Spleen (tissue), 11 donors: ENCODE data around the gene KCNAB2. TPM values are rescaled to one million over a fixed set of nuclear protein-coding genes. Genes with fewer than 3 reads are reported as not detected.

Experiments
- DNase-seq: peaks from one replicate; pipeline ENCODE4 v3.0.0-alpha.2; 2020
- H3K27ac ChIP-seq, 8 donors: fragments of 200-600 bp; sonication (generic) in 7 of 8; 1 replicate in 4 of 8; 2 replicates in 4 of 8; pipeline versions ENCODE4 v1.5.0 to v1.8.0; 2016 to 2021; ENCODE audit warnings: inconsistent platforms in 4 of 8, mild to moderate bottlenecking in 4 of 8, moderate library complexity in 1 of 8
- H3K27me3 ChIP-seq, 7 donors: fragments of 200-600 bp; sonication (generic) in 6 of 7; replicated peaks in 1 of 7; 1 replicate in 4 of 7; 2 replicates in 3 of 7; pipeline versions ENCODE4 v1.5.0 to v1.8.0; 2016 to 2021; ENCODE audit warnings: inconsistent platforms in 3 of 7, mild to moderate bottlenecking in 1 of 7
- H3K36me3 ChIP-seq, 6 donors: fragments of 200-600 bp; sonication (generic) in 5 of 6; 1 replicate in 4 of 6; 2 replicates in 2 of 6; pipeline versions ENCODE4 v1.5.0 to v1.8.0; 2016 to 2021; ENCODE audit warnings: inconsistent platforms in 2 of 6
- H3K4me1 ChIP-seq, 6 donors: fragments of 200-600 bp; sonication (generic) in 5 of 6; 1 replicate in 3 of 6; 2 replicates in 3 of 6; pipeline versions ENCODE4 v1.5.0 to v1.8.0; 2016 to 2021; ENCODE audit warnings: inconsistent platforms in 3 of 6
- H3K4me3 ChIP-seq, 8 donors: fragments of 200-600 bp; sonication (generic) in 7 of 8; 1 replicate in 4 of 8; 2 replicates in 4 of 8; pipeline versions ENCODE4 v1.5.0 to v1.8.0; 2016 to 2021; ENCODE audit warnings: inconsistent platforms in 4 of 8, mild to moderate bottlenecking in 4 of 8, moderate library complexity in 2 of 8
- H3K9me3 ChIP-seq, 8 donors: fragments of 200-600 bp; sonication (generic) in 7 of 8; 1 replicate in 4 of 8; 2 replicates in 4 of 8; pipeline versions ENCODE4 v1.5.0 to v1.8.0; 2016 to 2021; ENCODE audit warnings: inconsistent platforms in 4 of 8
- POLR2A ChIP-seq, 3 donors: fragments of 450-650 bp; IDR thresholded peaks; one replicate each; pipeline ENCODE4 v1.5.1; 2017; ENCODE audit warnings: antibody characterized with exemption in 3 of 3, mild to moderate bottlenecking in 1 of 3
- POLR2AphosphoS5 ChIP-seq, 3 donors: sonication (generic); formaldehyde crosslinking; IDR thresholded peaks; one replicate each; pipeline ENCODE4 v1.5.1; 2017; ENCODE audit warnings: antibody characterized with exemption in 3 of 3
- WGBS, 5 donors: extraction: QIAGEN DNeasy Blood & Tissue Kit in 3 of 5; methylation state at CpG; one replicate each; pipeline versions ENCODE4 v1.1.5 to v1.1.7; 2013 to 2018; 5-methylcytosine and 5-hydroxymethylcytosine counted together
- intact Hi-C: fragments of 100-400 bp; cut with DNase I; formaldehyde crosslinking; loops from one replicate; pipeline ENCODE4 v1.15.0; 2023; ENCODE audit warnings: low total_unique reads
- polyA plus RNA-seq, 3 donors: library from polyadenylated mRNA; stranded (reverse); fragments of 200-250 nt; gene quantifications; one replicate each; pipeline ENCODE4 v1.2.1, GENCODE V29; 2013
- total RNA-seq, 7 donors: library from RNA; depleted of rRNA in 3 of 7; stranded (reverse); fragments of >200 nt in 3 of 7; fragmentation: NEBNext Ultra II Directional in 4 of 7; extraction: Animal tissue kit (Norgen Biotek cat#: 25700) in 4 of 7; gene quantifications; one replicate each; pipeline versions ENCODE4 v1.1.0 to v1.2.1, GENCODE V29; 2016 to 2021
- TF ChIP-seq, protein P1 (sequence below), 11 experiments: fragments of 200-600 bp in 7 of 11; fragments of 450-650 bp in 4 of 11; sonication (generic) in 4 of 11; IDR thresholded peaks in 8 of 11; conservative IDR thresholded peaks in 3 of 11; 1 replicate in 7 of 11; 2 replicates in 4 of 11; pipeline versions ENCODE4 v1.4.0 to v1.8.0; 2016 to 2021; ENCODE audit warnings: antibody characterized with exemption in 11 of 11, inconsistent platforms in 4 of 11, mild to moderate bottlenecking in 1 of 11
- donor health status: healthy with polysubstance abuse.
- donor health status: DM: no; HTN: no; CAD: no; lungs with moderate emphysema.
- donor health status: DM: no; HTN: no; CAD: no.
- donor health status: Bipolar disorder and iron deficiency.
- donor health status: healthy.
- donor health status: DM: no; HTN: no; CAD: no.
- donor health status: DM: yes; HTN: yes; CAD: no.

The KCNAB2 gene
- total and polyA plus RNA-seq, 10 donors: 23.2 to 135 (median 94.0) TPM

- DNase-seq: no peak
- no peaks in the 10 kb centered on the region for H3K9me3 ChIP-seq
- peaks cover 0 to 100% (median 64%) of the 10 kb centered on the region in 6 donors for H3K36me3 ChIP-seq
- intact Hi-C loops: no loop called here
- no peak overlapping the region for H3K27ac ChIP-seq
- H3K4me3 ChIP-seq: no peak overlapping the region
- WGBS, 5 donors: 86 to 97% (median 90%) methylated on average over 7 to 10 of the region's 10 CpGs
- H3K27me3 ChIP-seq: no peaks in the 10 kb centered on the region
- peaks cover 0 to 6% (median 0%) of the 10 kb centered on the region in 6 donors for H3K4me1 ChIP-seq
- no peak for TF ChIP-seq POLR2A (IDR thresholded peaks at IDR 0.05)
- TF ChIP-seq, protein P1, sequence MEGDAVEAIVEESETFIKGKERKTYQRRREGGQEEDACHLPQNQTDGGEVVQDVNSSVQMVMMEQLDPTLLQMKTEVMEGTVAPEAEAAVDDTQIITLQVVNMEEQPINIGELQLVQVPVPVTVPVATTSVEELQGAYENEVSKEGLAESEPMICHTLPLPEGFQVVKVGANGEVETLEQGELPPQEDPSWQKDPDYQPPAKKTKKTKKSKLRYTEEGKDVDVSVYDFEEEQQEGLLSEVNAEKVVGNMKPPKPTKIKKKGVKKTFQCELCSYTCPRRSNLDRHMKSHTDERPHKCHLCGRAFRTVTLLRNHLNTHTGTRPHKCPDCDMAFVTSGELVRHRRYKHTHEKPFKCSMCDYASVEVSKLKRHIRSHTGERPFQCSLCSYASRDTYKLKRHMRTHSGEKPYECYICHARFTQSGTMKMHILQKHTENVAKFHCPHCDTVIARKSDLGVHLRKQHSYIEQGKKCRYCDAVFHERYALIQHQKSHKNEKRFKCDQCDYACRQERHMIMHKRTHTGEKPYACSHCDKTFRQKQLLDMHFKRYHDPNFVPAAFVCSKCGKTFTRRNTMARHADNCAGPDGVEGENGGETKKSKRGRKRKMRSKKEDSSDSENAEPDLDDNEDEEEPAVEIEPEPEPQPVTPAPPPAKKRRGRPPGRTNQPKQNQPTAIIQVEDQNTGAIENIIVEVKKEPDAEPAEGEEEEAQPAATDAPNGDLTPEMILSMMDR (IDR thresholded peaks at IDR 0.05 in 8 of 11, conservative IDR thresholded peaks at IDR 0.05 in 3 of 11): no peak
- no peak for TF ChIP-seq POLR2AphosphoS5 (IDR thresholded peaks at IDR 0.05)
Measured at GRCh38 chr1:6092211-6092610, 46.5 kb downstream of the KCNAB2 start.

GRCh38 chr1:6093071-6093470 is 47.4 kb downstream of the KCNAB2 start:
- H3K4me3 ChIP-seq: no peak overlapping the region
- H3K27ac ChIP-seq: no peak overlapping the region
- 61 to 81% (median 78%) methylated on average over 10 of the region's 10 CpGs for WGBS, 5 donors
- H3K9me3 ChIP-seq: no peaks in the 10 kb centered on the region
- peaks cover 0 to 6% (median 0%) of the 10 kb centered on the region in 6 donors for H3K4me1 ChIP-seq
- DNase-seq: no peak
- H3K36me3 ChIP-seq: peaks cover 0 to 100% (median 65%) of the 10 kb centered on the region in 6 donors
- TF ChIP-seq POLR2A (IDR thresholded peaks at IDR 0.05) (no peak), POLR2AphosphoS5 (IDR thresholded peaks at IDR 0.05) (no peak)
- intact Hi-C loops: no loop called here
- H3K27me3 ChIP-seq: no peaks in the 10 kb centered on the region

- no peaks in the 10 kb centered on the region for H3K9me3 ChIP-seq
- H3K36me3 ChIP-seq: peaks cover 0 to 100% (median 68%) of the 10 kb centered on the region in 6 donors
- intact Hi-C loops: no loop called here
- DNase-seq: no peak
- peaks cover 0 to 6% (median 0%) of the 10 kb centered on the region in 6 donors for H3K4me1 ChIP-seq
- TF ChIP-seq POLR2A (IDR thresholded peaks at IDR 0.05) (no peak), POLR2AphosphoS5 (IDR thresholded peaks at IDR 0.05) (peak in 1 of 3 donors; percentile 18)
- no peaks in the 10 kb centered on the region for H3K27me3 ChIP-seq
- H3K27ac ChIP-seq: no peak overlapping the region
- no peak overlapping the region for H3K4me3 ChIP-seq
- WGBS, 5 donors: 87 to 94% (median 90%) methylated on average over 9 of the region's 9 CpGs
Measured at GRCh38 chr1:6093611-6094010, 47.9 kb downstream of the KCNAB2 start.

DNA sequence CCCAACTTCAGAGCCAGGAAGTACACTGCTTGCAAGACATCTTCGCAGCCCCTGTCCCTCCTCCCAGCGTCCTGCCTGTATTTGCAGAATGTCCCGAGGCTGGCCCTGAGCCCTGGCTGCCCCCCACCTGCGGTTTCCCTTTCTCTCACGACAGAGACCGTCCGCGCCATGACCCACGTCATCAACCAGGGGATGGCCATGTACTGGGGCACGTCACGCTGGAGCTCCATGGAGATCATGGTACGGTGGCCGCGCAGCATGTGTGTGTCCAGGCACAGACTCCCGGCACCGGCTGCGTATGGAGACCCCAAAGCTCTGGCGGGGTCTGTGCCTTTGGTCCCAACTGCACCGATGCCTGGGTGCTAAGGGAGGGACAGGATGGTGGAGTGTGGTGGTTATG is 48.6 kb downstream of the KCNAB2 start:
- no peak overlapping the region for H3K27ac ChIP-seq
- WGBS, 5 donors: 92 to 95% (median 94%) methylated on average over 14 to 19 of the region's 19 CpGs
- DNase-seq: no peak

DNA sequence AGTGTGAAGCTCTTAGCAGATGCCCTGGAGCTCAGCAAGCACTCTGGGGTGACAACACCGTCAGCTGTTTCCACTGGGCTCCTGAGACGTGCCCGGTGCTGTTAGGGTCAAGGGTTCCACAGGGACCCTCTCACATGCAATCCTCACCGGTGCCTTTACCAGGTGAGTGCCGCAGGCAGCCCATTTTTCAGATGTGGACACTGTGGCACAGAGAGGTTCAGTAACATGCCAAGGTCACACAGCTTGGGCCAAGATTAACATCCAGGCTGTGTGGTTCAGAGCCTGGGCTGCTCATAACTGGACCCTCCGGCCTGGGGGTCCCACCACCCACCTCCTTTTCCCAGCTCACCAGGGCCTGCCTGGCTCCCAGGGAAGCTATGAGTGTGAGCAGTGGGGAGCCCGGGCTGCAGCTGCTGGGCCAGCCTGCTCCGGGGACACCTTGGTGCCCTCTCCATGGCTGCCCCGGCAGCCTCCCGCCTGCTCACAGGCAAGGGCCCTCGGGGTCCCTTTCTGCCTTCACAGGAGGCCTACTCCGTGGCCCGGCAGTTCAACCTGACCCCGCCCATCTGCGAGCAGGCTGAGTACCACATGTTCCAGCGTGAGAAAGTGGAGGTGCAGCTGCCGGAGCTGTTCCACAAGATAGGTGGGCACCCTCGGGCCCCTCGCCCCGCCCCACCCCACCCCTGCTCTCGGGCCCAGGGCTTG is 49.3 kb downstream of the KCNAB2 start:
- 89 to 95% (median 92%) methylated on average over 2 to 21 of the region's 21 CpGs for WGBS, 5 donors
- DNase-seq: peak; percentile 63
- Histone ChIP-seq H3K9me3 (no peaks in the 10 kb centered on the region), H3K4me3 (no peak overlapping the region), H3K27ac (no peak overlapping the region), H3K27me3 (peaks cover 0 to 9% (median 0%) of the 10 kb centered on the region in 7 donors), H3K36me3 (peaks cover 0 to 100% (median 68%) of the 10 kb centered on the region in 6 donors), H3K4me1 (peaks cover 0 to 6% (median 0%) of the 10 kb centered on the region in 6 donors)
- intact Hi-C loops: no loop called here
- TF ChIP-seq, protein P1 (IDR thresholded peaks at IDR 0.05 in 8 of 11, conservative IDR thresholded peaks at IDR 0.05 in 3 of 11): no peak
- TF ChIP-seq POLR2AphosphoS5 (IDR thresholded peaks at IDR 0.05): peak in 1 of 3 donors; percentile 44

More for the DNA sequence above, 48.6 kb downstream of the KCNAB2 start:
- Histone ChIP-seq H3K27me3 (peaks cover 0 to 2% (median 0%) of the 10 kb centered on the region in 7 donors), H3K4me3 (no peak overlapping the region), H3K36me3 (peaks cover 0 to 100% (median 69%) of the 10 kb centered on the region in 6 donors), H3K4me1 (peaks cover 0 to 6% (median 0%) of the 10 kb centered on the region in 6 donors), H3K9me3 (no peaks in the 10 kb centered on the region)
- intact Hi-C loops: no loop called here
- peak in 1 of 3 donors; percentile 50 for TF ChIP-seq POLR2AphosphoS5 (IDR thresholded peaks at IDR 0.05)
- TF ChIP-seq, protein P1 (IDR thresholded peaks at IDR 0.05 in 8 of 11, conservative IDR thresholded peaks at IDR 0.05 in 3 of 11): no peak
